NCI-H146 treated with DMSO at 0.1 percent for 48 hours (cell line): ENCODE data around the gene NYNRIN.
A peak's percentile ranks its signal among the peaks of the same experiment; 100 is the strongest.
"Not testable (repeated sequence)": the region's sequence is repeated elsewhere in the genome, so short reads cannot be mapped to it uniquely, and the experiment has no call there.

ENCODE experiments used
- DNase-seq: peaks from one replicate; lab custom pipeline; 2025; ENCODE audit not compliant: unreplicated experiment; lab: John Stamatoyannopoulos, UW

Gene NYNRIN

DNA sequence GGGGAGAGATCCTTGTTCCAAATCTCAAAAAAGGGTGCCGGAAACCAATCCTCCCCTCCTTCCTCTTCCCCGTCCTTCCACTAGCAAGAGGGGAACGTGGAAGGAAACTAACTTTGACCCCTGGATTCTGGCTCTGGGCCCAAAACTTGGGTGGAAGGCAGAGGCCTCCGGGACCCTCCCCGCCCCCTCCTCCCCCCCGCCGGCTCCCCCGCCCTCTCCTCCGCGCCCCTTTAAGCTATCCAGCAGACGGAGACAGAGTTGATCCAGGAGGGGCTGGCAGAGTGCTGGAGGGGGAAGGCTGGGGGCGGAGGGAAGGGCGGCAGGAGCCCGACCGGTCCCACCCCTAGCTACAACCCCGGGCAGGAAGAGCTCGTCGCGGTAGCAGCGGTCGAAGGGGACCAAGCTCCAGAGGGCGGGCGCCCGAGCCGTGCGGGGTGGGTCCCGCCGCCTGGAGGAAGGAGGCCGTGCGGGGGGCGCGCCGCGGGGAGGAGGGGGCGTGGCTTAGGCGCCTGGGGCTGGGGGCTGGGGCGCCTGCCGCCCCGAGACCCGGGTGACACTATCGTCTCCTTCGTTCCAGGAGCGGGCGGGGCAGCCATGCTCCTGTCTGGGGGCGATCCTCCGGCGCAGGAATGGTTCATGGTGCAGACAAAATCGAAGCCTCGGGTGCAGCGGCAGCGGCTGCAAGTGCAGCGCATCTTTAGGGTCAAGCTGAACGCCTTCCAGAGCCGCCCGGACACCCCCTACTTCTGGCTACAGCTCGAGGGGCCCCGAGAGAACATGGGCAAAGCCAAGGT, at the start of gene NYNRIN:
Gene NYNRIN, plus strand, starts transcription at position 351 of the 794 bp plus-strand sequence. Its CDS starts 244 bp downstream, at position 595.
- DNase-seq, result peak; percentile 8

DNA sequence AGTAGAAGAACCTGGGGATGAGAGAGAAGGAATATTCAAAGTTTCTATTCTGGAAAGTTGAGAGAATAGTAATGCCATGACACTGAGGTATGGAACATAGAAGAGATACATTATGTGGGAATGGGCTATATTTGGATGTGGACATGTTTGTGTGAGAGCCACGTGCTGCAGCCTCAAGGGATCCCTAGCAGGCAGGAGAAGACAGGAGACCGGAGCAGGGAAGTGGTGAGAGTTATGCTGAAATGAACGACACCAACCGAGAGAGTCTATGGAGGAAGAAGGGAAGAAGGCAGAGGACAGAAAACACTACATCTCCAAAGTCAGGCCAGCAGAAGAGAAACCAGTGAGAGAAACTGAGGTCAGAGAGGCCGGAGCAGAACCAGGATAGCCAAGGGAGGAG, 49.1 kb upstream of the NYNRIN start:
- no peak for DNase-seq

GRCh38 chr14:24351517-24351916, 47.3 kb upstream of the NYNRIN start:
- no peak for DNase-seq

DNA sequence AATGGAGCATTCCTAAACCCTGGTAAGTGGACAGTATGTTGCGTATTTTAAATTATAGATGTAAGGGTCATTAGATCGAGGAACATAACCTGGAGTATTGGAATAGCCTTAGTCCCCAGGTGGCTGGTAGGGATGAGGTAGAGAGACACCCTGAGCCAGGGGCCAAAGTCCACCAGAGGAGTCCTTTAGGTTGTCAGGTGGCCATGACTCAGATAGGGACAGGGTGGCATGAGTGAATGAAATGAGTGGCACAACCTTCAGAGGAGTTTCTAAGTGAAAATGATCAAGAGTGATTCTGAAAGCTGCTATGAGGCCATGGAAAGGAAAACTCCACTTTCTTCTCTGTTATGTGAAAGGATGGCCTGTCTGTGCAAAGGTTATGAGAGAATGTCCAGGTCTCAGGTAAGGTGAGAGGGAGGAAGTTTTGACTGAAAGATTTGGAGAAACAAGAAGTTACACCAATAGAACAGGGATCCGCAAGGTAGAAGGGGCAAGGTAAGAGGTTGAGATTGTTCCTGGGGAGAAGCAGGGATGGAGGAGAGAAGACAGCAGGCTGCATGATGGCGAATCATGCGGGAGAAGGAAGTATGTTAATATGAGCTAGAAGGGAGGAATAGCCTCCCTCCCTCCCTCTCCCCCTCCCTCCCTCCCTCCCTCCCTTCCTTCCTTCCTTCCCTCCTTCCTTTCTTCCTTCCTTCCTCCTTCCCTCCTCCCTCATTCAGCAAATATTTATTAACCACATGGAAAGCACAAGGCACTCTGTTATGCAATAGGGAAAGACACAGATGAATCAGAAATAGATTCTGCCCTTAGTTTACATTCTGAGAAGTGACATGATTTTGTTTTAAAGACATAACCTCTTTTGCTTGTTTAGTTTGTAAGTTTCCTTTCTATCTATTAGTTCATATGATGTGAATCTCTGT, 45.0 kb upstream of the NYNRIN start:
- no peak for DNase-seq

- DNase-seq, result not testable (repeated sequence)
Measured at GRCh38 chr14:24354482-24354825, 44.3 kb upstream of the NYNRIN start.

GRCh38 chr14:24355009-24355408, 43.8 kb upstream of the NYNRIN start:
- DNase-seq, result no peak

GRCh38 chr14:24356208-24356607, 42.6 kb upstream of the NYNRIN start:
- DNase-seq, result no peak

DNA sequence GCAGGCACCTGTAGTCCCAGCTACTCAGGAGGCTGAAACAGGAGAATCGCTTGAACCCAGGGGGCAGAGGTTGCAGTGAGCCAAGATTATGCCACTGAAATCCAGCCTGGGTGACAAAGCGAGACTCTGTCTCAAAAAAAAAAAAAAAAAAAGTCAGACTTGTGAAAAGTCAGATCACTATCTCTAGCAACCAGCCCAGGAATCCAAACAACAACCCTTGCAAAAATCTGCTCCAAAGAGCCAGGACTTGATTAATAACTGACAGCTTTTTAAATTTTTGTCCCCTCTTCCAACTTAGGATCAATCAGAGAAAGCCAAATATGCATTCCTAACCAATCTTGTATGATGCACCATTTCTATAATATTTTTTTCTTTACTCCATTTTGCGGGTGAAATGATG, 38.5 kb upstream of the NYNRIN start:
- DNase-seq, result no peak

DNA sequence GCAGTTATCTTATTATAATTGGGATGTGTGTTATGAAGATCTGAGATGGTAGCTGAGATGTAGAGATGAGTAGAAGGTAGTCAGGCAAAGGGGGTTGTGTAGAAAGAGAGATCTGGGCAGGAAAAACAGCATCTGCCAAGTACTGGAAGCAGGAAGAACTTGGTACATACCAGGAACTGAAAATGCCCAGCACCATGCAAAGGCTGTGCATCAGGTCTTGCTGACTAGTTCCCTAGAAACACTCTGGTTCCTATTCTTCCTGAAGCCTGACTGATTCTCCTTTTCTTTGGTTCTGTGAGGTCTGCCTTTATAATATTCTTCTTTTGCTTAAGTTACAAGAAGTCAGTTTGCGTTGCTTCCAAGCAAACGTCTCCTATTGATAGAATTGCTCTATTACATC, 37.5 kb upstream of the NYNRIN start:
- DNase-seq, result no peak

GRCh38 chr14:24362241-24362960, 36.4 kb upstream of the NYNRIN start:
- no peak for DNase-seq

GRCh38 chr14:24363401-24363800, 35.4 kb upstream of the NYNRIN start:
- no peak for DNase-seq

GRCh38 chr14:24364841-24365240, 34.0 kb upstream of the NYNRIN start:
- no peak for DNase-seq

DNA sequence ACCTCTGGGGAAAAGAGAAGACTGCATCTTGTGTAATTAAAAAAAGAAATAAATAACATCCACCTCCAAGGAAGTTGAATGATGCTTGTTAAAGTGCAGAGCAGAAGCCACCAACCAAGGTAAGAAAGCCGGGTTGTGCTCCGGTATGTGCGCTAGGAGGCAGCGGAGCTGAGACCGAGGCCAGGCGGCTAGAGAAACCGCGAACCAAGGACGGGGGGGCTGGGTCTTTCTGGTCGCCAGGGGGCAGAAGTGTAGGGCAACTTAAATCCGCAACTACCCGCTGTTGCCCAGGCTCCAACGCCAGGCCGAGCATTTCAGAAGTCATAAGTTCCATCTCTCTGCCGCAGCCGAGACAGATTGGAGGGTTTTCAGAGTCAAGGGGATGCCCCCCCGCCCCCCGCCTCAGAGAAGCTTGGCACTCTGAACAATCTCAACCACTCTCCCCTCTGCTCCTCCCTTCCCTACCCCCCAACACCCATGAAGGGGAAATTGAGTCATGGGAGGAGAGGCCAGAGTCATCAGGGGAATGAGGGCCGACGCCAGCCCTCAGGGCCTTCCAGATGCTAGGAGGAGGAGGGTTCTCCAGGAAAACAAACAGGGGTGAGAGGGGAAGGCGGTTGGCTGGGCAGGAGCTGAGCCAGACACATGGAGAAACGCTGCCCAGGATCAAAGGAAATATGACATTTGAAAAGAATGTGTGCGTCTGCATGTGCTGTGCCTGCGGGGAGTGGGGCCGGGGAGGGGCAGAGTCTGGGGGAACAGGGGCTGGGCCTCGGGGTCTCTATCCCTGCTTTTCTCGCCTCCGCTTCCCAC, 33.0 kb upstream of the NYNRIN start:
- DNase-seq, result no peak

- DNase-seq, result no peak
Measured at GRCh38 chr14:24366413-24366720, 32.4 kb upstream of the NYNRIN start.

- peak; percentile 85 for DNase-seq
Measured at GRCh38 chr14:24366721-24367513, 31.9 kb upstream of the NYNRIN start.

DNA sequence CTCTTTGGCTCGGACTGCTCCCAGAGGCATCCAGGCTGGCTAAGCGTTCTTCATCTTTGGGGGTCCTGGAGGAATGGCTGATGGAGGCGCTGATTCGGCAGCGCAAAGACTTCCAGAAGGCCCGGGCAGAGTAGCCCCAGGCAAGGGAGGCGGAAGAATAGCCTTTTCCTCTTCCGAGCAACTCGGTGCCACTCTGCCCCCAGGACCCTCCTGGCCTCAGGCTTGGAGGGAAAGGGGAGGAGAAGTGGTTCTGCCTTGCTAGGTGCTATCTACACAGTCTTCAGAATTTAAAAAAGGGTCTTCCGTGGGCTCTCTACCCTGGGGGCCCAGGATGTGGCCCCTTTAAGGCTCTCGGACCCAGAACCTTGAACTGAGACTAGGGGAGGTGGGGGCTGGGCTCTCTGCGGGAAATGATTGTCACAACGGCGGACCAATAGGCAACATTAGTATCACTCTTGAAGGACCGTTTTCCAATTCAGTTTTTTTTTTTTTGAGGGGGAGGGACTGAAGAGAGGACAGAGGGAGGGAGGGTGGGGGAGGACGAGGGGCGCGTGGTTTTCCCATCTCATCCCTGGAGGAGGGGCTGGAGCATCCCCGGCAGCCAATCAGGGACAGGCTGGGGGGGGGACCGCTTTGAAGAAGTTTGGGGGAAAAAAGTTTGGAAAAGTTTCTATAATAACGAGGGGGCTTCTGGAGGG, 31.1 kb upstream of the NYNRIN start, which contains the start of gene NFATC4:
Gene NFATC4, plus strand, starts transcription at position 671 of the 698 bp plus-strand sequence. CDS start 157 bp downstream, outside the sequence.
- peak; percentile 33 for DNase-seq

- no peak for DNase-seq
Measured at GRCh38 chr14:24368212-24368561, 30.6 kb upstream of the NYNRIN start.

- no peak for DNase-seq
Measured at GRCh38 chr14:24368562-24369252, 30.1 kb upstream of the NYNRIN start.

- no peak for DNase-seq
Measured at GRCh38 chr14:24369463-24369862, 29.3 kb upstream of the NYNRIN start.
